Suprapubic skin (tissue), 4 donors: ENCODE data around the gene RAB40A. TPM values are rescaled to one million over a fixed set of nuclear protein-coding genes. Genes with fewer than 3 reads are reported as not detected.

ENCODE experiments used
- DNase-seq, 2 donors: peaks; one replicate each; pipeline ENCODE4 v3.0.0-alpha.2; 2019; ENCODE audit warnings: low spot score in 2 of 2
- H3K27ac ChIP-seq: fragments of 200-600 bp; sonication (generic); one replicate; pipeline ENCODE4 v1.5.1; 2019
- H3K27me3 ChIP-seq: fragments of 200-600 bp; sonication (generic); one replicate; pipeline ENCODE4 v1.5.1; 2019
- H3K36me3 ChIP-seq: fragments of 200-600 bp; sonication (generic); one replicate; pipeline ENCODE4 v1.5.1; 2019
- H3K4me1 ChIP-seq: fragments of 200-600 bp; sonication (generic); one replicate; pipeline ENCODE4 v1.5.1; 2019
- H3K4me3 ChIP-seq: fragments of 200-600 bp; sonication (generic); one replicate; pipeline ENCODE4 v1.5.1; 2019; ENCODE audit warnings: mild to moderate bottlenecking
- H3K9me3 ChIP-seq: fragments of 200-600 bp; sonication (generic); one replicate; pipeline ENCODE4 v1.5.1; 2019
- EP300 ChIP-seq: sonication (generic); formaldehyde crosslinking; IDR thresholded peaks from one replicate; pipeline ENCODE4 v1.6.1; 2017; ENCODE audit warnings: antibody characterized with exemption
- POLR2A ChIP-seq, 2 donors: fragments of 450-650 bp; IDR thresholded peaks; one replicate each; pipeline ENCODE4 v1.6.1; 2017; ENCODE audit warnings: antibody characterized with exemption in 2 of 2, mild to moderate bottlenecking in 2 of 2, moderate library complexity in 2 of 2
- POLR2AphosphoS5 ChIP-seq, 3 donors: sonication (generic); formaldehyde crosslinking; IDR thresholded peaks; one replicate each; pipeline ENCODE4 v1.6.1; 2017; ENCODE audit warnings: antibody characterized with exemption in 3 of 3
- WGBS: methylation state at CpG from one replicate; pipeline ENCODE4 v1.1.5; 2018; 5-methylcytosine and 5-hydroxymethylcytosine counted together
- total RNA-seq, 4 donors: library from RNA; depleted of rRNA; stranded (reverse); fragments of >200 nt; gene quantifications; one replicate each; pipeline ENCODE4 v1.1.0, GENCODE V29; 2016
- TF ChIP-seq, protein P1 (sequence below), 2 donors: fragments of 200-600 bp in 1 of 2; fragments of 450-650 bp in 1 of 2; sonication (generic) in 1 of 2; IDR thresholded peaks; one replicate each; pipeline ENCODE4 v1.5.1; 2016 to 2019; ENCODE audit warnings: antibody characterized with exemption in 2 of 2, mild to moderate bottlenecking in 1 of 2, moderate library complexity in 1 of 2

The RAB40A gene
- 1 to 10 TPM in 2 of 4 donors, under 1 TPM in 1, not detected in 1; 0.31 to 2.4 (median 2.3) TPM for total RNA-seq

DNA sequence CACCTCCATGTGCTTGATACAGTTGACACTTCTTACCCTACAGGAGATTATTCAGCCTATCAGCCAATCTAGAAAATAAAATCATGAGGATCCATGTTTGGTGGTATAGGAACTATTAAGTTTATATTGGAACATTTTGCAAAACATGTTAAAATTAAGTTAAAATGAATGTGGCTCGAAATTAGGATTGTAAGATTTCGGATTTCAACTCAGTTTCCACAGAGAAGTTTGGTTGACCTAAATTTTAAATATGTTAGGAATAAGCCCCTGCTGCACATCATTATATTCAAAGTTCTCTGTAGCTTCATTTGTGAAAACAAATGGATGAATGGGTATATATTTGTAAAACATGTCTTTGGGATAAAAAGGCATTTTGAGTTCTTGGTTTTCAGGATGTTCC is at the start of gene RAB40A:
Gene RAB40A, minus strand, starts transcription at position 101 of the 400 bp plus-strand sequence. CDS start 18,733 bp downstream, outside the sequence.
- Histone ChIP-seq H3K27ac (no peak within 1 kb of the TSS), H3K4me3 (no peak within 1 kb of the TSS), H3K4me1 (no peaks in the 10 kb centered on the region), H3K9me3 (no peaks in the 10 kb centered on the region), H3K36me3 (no peaks in the 10 kb centered on the region), H3K27me3 (no peaks in the 10 kb centered on the region)
- no peak for DNase-seq
- TF ChIP-seq POLR2A (IDR thresholded peaks at IDR 0.05) (no peak), EP300 (no peak), POLR2AphosphoS5 (IDR thresholded peaks at IDR 0.05) (no peak)
- TF ChIP-seq, protein P1, sequence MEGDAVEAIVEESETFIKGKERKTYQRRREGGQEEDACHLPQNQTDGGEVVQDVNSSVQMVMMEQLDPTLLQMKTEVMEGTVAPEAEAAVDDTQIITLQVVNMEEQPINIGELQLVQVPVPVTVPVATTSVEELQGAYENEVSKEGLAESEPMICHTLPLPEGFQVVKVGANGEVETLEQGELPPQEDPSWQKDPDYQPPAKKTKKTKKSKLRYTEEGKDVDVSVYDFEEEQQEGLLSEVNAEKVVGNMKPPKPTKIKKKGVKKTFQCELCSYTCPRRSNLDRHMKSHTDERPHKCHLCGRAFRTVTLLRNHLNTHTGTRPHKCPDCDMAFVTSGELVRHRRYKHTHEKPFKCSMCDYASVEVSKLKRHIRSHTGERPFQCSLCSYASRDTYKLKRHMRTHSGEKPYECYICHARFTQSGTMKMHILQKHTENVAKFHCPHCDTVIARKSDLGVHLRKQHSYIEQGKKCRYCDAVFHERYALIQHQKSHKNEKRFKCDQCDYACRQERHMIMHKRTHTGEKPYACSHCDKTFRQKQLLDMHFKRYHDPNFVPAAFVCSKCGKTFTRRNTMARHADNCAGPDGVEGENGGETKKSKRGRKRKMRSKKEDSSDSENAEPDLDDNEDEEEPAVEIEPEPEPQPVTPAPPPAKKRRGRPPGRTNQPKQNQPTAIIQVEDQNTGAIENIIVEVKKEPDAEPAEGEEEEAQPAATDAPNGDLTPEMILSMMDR (IDR thresholded peaks at IDR 0.05), result no peak
- 60% methylated on average over 2 of the region's 2 CpGs for WGBS

GRCh38 chrX:103565752-103566151 is 46.5 kb upstream of the RAB40A start:
- no peaks in the 10 kb centered on the region for H3K36me3 ChIP-seq
- H3K27me3 ChIP-seq, result no peaks in the 10 kb centered on the region
- TF ChIP-seq POLR2AphosphoS5 (IDR thresholded peaks at IDR 0.05) (no peak), EP300 (no peak), POLR2A (IDR thresholded peaks at IDR 0.05) (no peak)
- TF ChIP-seq, protein P1 (IDR thresholded peaks at IDR 0.05), result no peak
- 33% methylated on average over 1 of the region's 1 CpG for WGBS
- no peaks in the 10 kb centered on the region for H3K4me1 ChIP-seq
- no peak overlapping the region for H3K4me3 ChIP-seq
- no peaks in the 10 kb centered on the region for H3K9me3 ChIP-seq
- H3K27ac ChIP-seq, result no peak overlapping the region
- DNase-seq, result no peak

GRCh38 chrX:103565197-103565596 is 45.9 kb upstream of the RAB40A start:
- 70% methylated on average over 4 of the region's 4 CpGs for WGBS
- TF ChIP-seq, protein P1 (IDR thresholded peaks at IDR 0.05), result no peak

GRCh38 chrX:103562801-103563200 is 43.5 kb upstream of the RAB40A start:
- H3K27me3 ChIP-seq, result no peaks in the 10 kb centered on the region
- no peak for DNase-seq
- WGBS, result 34% methylated on average over 2 of the region's 2 CpGs
- H3K4me3 ChIP-seq, result no peak overlapping the region
- H3K36me3 ChIP-seq, result no peaks in the 10 kb centered on the region
- no peaks in the 10 kb centered on the region for H3K9me3 ChIP-seq
- H3K27ac ChIP-seq, result no peak overlapping the region
- no peak for TF ChIP-seq POLR2A (IDR thresholded peaks at IDR 0.05)
- TF ChIP-seq, protein P1 (IDR thresholded peaks at IDR 0.05), result no peak
- TF ChIP-seq EP300, result no peak
- no peak for TF ChIP-seq POLR2AphosphoS5 (IDR thresholded peaks at IDR 0.05)
- no peaks in the 10 kb centered on the region for H3K4me1 ChIP-seq

More at GRCh38 chrX:103565197-103565596, 45.9 kb upstream of the RAB40A start:
- no peaks in the 10 kb centered on the region for H3K27me3 ChIP-seq
- no peak overlapping the region for H3K4me3 ChIP-seq
- H3K27ac ChIP-seq, result no peak overlapping the region
- no peaks in the 10 kb centered on the region for H3K9me3 ChIP-seq
- H3K36me3 ChIP-seq, result no peaks in the 10 kb centered on the region
- no peaks in the 10 kb centered on the region for H3K4me1 ChIP-seq
- DNase-seq, result no peak

- Histone ChIP-seq H3K36me3 (no peaks in the 10 kb centered on the region), H3K4me1 (no peaks in the 10 kb centered on the region), H3K27me3 (no peaks in the 10 kb centered on the region), H3K4me3 (no peak overlapping the region), H3K27ac (no peak overlapping the region), H3K9me3 (no peaks in the 10 kb centered on the region)
- 29% methylated on average over 1 of the region's 1 CpG for WGBS
- no peak for DNase-seq
- TF ChIP-seq POLR2A (IDR thresholded peaks at IDR 0.05) (no peak), EP300 (no peak), POLR2AphosphoS5 (IDR thresholded peaks at IDR 0.05) (no peak)
- TF ChIP-seq, protein P1 (IDR thresholded peaks at IDR 0.05), result no peak
Observed at GRCh38 chrX:103560256-103560655, 41.0 kb upstream of the RAB40A start.
